ENCODE data around the gene ATP12A.

Gene ATP12A

DNA sequence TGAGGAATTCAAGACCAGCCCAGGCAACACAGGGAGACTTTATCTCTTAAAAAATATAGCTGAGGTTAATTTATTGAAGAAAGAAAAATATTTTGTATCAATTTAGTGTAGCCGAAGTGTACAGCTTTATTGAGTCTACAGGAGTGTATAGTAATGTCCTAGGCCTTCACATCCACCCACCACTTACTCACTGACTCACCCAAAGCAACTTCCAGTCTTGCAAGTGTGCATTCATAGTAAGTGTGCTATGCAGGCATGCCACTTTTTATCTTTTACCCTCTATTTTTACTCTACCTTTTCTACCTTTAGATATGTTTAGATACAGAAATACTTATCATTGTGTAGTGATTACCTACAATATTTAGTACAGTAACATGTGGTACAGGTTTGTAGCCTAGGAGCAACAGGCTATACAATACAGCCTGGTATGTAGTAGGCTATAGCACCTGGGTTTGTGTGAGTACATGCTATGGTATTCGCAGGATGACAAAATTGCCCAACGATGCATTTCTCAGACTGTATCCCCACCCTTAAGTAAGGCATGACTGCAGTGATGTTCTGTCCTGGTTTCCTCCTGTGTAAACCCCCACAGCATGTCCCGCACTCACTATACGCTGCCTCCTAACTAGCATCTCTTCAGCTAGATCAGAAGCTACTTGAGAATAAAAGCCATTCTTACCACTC is 15.3 kb upstream of the ATP12A start:
- no peak for DNase-seq

DNA sequence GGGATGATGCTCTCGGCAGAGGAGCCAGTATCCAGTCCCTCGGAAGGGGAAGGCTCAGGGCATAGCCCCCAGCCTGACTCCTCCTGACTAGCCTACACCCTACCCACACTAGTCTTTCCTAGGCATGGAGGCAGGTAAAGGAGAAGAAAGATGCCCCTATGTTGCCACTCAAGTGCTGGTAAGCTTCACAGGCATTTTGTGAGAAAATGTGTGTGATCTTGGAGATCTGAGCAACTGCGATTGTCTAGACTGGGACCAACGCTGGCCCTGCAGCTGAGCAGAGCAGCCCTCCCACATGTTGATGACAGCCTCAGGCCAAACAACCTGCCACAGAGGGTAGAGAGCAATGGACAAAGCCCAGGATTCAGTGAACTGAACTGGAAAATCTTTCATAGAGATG is 11.7 kb upstream of the ATP12A start:
- DNase-seq: no peak

DNA sequence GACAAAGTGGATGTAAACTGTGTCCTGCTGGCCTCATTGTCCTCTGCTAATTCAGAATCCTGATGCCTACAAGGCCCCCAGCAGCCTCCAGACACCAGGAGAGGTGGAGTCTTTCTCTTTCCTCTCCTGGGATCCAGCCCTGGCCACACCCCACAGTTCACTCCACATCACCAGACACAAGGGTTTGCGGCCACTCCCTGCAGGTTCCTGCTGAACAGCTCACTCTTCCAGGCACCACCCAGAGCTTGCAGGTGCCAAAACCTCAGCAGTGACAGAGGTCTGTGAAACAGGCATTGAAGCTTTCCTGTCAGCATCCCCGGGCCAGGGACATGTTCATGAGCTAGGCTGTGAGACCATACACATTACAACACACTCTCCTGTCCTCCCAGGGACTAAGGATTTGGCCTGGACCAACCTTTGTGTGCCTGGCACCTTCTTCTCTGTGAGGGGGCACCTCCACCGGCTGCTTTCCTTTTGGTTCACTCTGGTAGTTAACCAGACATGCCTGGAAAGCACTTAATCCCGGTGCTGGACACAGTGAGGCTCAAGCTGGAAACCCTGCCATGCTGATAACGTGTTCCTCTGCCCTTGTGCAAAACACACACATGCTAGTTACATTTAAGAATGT is 11.1 kb upstream of the ATP12A start:
- DNase-seq: no peak

DNA sequence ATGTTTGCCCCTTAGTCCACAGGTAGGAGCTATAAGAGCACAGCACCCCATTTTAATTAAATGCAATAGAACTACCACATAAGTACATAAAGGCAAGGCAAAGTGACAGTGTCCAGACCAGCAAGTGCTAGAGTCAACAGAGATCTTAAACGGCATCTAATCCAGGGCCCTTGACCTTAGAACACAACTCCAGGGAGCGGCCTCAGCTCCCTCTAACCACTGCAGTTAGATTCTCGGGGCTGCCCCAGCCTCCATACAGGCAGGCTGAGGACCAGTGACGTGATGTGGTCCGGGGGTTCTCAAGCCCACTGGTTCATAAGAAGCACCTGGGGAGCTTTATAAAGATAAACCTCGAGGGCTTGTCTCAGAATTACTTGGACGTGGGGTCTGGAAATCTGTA is 10.0 kb upstream of the ATP12A start:
- DNase-seq: no peak

DNA sequence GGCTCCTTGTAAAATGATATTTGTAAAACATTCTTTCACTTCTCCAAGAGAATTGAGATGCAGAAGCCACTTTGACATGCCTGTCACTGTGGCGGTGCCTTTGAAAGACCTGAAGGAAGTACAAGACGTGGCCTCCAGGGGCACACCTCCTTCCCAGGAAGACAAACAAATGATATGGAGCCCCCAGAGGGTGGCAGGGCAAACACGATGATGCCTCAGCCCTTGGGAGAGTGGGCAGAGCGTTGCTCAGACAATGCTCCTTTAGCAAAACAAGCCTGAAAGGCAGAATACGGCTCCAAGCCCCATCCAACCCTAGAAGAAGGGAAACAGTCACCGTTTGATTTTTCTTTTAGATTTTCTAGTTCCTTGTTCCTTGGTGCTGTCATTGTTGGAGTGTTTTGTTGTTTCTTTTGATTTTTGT is 9.2 kb upstream of the ATP12A start:
- DNase-seq: peak; percentile 21

DNA sequence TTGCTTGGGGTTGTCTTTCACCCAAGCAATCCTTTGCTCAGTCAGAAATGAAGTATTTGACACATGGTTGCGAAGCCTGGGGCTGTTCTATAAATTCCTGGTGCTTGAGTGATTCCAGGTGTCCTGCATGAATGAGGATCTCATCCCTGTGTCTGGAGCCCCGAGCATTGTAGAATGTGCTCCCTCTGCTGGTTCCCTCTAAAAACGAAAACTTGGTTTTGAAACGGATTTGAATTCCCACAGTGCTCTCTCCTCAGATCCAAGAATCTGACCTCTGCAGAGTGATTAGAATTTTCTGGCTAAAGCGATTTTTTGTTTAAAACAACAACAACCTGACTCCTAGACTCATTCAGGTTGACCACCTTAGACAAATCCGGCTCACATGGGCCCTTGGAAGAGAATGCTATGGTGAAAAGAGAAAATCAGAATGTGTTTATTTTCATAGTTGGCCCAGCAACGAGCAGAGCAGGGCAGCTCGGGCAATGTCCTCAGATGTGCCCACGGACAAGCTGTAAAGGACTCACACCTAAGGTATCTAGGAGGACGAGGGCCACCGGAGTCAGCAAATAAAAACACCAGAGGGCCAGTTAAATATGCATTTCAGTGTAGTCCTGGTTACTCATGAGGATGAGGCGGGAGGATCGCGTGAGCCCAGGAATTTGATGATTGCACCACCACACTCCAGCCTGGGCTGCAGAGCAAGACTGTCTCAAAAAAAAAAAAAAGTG is 8.7 kb upstream of the ATP12A start:
- peak; percentile 61 for DNase-seq

DNA sequence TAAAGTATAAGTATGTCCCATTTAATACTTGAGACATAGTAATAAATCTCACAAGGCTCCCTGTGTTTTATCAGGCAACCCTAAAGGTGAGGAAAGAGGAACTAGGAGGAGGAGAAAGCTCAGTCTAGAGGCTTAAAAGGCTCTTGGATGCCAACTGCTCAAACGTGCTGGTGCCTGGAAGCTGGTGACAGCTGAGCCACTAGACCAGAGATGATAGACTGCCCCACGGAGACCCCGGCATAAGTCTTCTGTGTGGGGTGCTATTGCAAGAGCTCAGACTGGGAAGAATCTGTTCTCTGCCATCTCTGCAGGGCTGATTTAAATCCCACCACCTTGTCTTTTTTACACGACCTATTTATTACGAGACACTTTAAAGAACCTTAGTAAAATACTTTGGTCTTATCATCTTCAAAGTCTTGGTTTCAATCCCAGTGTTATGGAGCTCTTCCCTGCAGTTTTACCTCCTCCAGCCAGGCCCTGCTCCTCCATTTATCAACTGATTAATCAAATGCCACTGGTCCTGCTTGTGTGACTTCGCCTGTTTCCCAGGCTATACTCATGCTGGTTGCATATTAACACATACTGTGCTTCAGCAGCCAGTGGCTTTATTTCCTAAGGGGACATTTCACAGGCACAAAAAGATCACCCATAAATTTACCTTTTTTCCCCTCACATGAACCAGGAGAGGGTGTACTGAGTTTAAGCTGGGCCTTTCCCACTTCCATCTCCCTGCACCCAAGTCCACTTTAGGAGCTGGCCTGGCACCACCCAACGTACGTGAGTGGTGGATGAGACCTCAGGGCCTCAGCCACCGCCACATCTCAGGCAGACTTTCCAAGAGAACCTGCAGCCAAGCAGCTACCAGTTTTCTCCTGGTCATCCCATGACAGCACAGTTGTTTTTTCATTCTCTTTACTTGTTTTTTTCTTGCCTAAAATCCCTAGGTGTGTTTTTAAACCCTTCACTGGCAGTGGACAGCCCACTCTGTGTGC is 7.8 kb upstream of the ATP12A start:
- no peak for DNase-seq

DNA sequence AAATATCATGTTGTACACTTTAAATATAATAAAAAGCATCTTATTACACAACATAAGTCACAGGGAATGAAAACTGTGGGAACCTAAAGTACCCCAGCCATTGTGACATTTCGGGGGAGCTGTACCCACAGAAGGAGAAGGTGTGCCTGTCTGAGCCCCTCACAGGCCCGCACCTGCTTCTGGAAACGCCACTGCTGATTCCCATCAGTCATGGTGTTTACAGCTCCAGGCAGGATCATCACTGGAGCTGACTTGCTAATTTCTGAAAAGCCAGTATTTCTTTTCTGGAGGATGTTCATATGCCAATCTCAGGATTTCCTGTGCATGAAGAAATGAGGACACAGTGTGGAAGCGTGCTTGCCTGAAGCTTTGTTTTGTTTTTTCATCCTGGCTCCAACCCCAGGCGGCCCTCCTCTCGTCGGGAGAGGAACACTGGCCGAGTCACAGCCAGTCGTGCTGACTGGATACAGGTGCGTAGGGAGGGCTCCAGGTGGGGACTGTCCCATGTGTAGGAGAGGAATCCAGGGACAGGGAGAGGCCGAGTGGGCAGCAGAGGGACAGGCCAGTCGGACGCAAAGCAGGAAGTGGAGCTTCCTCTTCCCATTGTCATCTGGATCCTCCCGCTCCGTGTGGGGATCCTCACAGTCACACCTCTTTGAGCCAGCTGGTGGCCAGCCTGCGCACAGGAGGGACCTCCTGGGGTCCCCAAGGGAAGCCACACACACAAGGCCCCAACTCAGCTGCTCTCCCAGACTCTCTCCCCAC is 4.2 kb upstream of the ATP12A start:
- no peak for DNase-seq

DNA sequence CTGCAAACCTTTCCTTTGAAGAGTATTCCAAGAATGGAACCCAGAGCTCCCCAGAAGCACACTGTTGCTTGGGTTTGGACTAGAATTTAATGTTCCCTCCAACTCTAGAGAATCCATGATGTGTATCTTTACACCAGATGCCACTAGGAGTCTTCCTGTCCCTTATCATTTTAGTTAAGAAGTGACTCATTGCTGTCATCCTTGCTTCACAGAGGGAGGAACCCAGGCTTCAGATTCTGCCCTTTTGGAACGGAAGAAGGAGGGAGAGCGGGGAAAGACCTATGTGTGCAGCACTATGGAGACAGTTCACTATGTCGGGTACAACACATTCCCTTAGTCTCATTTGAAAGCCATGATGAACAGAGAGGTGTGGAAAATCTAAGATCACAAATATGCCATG is 2.1 kb upstream of the ATP12A start:
- DNase-seq: no peak

DNA sequence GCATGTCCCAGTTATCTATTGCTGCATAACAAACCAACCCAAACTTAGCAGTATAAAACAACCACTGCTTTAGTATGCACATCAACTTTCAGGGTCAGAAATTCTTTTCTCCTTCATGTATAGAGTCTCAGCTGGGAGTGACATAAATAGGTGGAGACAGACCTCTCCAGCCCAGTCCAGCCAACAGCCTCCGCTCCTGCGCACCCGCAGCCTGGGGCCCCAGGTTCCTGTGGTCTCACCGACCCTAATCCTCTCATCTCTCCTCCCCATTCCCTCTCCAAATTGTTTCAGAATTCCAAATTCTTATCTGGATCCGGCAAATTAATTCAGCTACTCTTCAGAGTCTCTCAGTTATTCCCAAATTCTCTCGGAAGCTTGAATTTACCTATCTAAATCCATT is 522 bp upstream of the ATP12A start:
- DNase-seq: no peak

DNA sequence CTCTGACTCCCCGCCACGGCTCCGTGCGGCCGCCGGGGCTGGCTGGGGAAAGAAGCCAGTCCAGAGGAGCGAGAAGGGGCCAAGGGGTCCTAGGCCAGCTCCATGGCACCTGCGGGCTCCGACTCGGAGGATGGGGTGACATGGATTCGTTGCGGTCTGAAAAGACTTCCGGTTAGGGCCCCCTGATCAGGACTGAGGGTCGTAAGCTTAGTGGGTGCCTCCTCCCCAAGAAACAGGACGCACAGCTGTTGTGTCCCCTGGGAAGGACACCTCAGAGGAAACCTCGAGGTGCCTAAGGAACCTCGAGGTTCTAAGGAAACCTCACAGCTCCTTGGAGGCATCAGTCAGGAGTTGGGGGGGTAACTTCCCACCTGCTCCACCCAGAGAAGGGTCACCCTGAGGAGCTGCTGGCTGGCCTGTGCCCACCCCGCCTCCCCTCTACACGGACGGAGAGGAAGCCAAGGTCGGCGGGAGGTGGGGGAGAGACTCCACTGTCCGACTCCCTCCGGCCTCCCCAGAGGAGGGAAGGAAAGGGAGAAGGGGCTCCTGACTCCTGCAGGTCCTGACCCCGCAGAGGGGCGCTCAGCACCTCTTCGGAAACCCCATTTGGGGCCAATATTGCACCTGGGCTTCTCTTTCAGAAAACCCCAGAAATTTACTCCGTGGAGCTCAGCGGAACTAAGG is 855 bp downstream of the ATP12A start:
- DNase-seq: no peak

DNA sequence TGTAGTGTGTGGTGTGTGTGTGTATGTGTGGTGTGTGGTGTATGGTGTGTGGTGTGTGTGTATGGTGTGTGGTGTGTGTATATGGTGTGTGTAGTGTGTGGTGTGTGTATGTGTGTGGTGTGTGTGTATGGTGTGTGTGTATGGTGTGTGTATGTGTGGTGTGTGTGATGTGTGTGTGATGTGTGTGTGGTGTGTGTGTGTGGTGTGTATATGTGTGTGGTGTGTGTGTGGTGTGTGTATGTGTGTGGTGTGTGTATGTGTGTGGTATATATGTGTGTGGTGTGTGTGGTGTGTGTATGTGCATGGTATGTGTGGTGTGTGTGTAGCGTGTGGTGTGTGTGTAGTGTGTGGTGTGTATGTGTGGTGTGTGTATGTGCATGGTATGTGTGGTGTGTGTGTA is 1.7 kb downstream of the ATP12A start:
- no peak for DNase-seq

DNA sequence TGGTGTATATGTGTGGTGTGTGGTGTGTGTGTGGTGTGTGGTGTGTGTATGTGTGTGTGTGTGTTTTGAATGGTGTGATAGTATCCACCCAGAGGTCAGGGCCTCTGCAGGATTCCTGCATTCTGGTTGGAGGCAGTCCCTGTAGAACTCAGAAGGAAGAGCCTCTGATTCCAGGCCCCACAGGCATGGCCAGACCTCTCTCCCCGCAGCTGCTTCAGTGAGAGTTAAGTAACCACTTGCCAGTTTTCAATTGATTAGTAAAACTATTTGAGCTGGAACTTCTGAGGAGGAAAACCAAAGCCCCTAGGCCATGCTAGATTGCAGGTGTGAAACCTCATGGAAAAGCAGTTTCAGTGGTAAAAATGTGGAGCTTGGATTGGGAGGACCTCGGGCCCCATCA is 2.1 kb downstream of the ATP12A start:
- DNase-seq: no peak

DNA sequence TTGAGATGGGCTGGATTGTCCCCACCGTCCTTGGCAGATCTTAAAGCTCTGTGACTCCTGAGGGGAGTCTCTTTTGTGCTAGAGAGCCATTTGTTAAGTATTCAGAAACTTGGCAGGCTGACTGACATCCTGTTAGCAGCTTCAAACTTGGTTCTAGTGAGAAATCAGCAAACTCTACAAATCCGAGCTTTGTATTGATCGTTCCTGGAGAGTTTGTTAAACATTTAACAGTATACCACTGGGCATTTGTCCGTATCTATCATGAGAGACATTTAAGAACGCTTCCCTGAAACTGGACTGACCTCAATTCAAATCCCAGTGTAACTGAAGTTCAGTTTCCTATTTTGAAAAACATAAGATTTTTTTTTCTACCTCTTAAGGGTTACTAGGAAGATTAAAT is 3.1 kb downstream of the ATP12A start:
- no peak for DNase-seq

DNA sequence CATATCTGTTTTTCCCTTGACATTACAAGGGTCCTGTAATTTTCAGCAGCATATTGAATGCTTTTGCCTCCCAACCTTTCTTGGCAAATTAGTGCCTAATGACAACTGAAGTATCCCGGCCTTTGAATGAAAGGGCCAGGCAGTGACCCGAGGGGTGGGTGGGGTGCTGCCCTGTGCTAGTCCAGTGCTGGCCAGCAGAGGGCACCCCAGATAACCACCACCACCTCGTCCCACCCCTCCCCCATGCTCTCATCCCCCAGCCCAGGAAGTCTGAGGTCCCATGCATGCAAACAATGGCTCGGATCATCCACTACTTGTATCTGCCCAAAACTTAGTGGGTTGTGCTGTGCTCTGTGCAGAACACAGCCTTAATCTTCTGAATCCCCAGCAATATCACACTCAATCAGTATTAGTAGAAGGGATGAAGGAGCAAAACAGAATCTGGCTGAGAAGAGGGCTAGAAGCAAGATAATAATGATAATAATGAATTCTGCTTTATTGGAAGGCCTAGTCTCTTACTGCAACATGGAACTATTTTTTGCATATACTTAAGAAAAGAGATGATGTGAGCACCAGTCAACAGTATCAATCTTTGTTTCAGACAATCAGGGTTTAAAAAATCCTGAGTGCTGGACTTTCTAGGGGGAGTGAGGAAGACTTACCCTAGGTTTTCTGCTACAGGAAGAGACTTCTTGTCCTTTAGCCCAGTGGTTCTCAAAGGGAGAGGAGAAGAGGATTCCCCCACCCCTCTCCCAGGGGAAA is 3.8 kb downstream of the ATP12A start:
- DNase-seq: peak; percentile 5

DNA sequence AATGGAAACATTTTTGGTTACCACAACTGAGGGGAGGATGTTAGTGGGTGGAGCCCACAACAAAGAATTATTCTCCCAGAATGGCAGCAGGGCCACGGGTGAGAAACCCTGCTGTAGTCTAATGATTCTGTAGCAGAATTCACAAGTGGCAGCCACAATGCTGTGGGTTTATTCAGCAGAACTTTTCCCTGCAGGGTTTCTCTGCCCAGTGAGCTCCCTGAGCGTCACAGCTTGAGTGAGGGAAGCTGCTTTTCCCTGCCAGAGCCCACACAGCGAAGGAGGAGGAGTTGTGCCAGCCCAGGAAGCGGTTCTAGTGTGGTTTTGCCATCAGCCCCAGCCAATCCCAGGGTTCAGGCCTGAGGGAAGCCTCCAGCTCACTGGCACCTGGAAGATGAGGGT is 4.4 kb downstream of the ATP12A start:
- DNase-seq: no peak

DNA sequence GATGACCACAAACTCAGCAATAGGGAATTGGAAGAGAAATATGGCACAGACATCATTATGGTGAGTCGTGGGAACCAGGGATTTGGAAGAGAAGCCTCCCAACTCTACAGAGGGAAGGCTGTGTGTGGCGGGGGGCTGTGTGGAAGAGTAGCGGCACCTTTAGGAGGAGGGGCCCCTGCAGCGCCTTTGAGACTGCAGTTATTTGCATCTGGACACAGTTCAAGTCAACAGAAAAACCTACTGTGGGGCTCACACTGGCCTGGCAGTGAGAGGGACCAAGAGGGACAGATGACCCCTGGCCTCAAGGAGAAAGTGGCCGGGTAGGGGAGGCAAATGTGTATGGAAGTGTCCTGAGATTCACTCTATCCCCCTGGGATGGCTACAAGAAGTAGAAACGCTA is 5.1 kb downstream of the ATP12A start:
- no peak for DNase-seq

DNA sequence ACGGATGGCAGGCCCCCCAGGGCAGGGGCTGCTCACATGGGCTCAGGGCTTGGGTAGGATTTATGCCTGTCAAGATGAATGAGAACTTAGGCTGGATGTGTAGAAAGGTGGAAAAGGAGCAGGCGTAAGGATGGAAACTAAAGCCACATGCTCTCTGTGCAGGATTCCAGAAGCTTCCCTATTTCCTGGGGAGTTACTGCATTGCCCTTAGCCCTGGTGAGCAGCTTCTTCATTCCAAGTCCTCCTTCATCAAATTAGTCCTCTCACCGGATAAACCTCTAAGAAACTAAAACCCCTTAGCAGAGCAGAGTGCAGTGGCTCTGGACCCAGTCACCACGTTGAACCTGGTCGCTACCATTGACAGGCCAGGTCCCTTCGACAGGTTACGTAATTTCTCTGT is 7.4 kb downstream of the ATP12A start:
- no peak for DNase-seq

DNA sequence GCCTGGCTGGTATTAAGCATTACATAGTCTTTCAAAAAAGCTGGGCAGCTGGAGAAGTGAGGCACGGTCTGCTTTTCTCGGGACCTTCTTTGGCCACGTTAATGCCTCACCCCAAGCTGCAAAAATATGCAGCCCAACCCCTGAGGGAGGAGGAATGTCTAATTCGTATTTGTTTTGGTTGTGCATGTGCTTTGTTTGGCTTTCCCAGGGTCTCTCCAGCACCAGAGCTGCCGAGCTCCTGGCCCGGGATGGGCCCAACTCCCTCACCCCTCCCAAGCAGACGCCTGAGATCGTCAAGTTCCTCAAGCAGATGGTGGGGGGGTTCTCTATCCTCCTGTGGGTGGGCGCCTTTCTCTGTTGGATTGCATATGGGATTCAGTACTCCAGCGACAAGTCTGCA is 7.9 kb downstream of the ATP12A start:
- DNase-seq: no peak

DNA sequence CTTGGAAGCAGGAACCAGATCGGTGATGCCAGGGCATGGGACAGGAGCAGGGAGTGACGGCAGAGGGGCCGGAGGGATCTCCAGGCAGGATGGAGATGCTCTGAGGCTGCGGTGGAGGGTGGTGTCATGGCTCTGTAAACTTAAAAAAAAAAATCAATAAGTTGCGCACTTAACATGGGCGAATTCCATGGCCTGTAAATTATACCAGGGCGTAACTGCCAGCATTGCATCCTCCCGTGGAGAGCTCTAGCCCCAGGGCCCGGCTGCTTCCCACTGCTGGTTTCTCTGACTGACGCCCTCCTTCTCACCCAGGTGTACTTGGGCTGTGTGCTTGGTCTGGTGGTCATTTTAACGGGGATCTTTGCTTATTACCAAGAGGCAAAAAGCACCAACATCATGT is 8.7 kb downstream of the ATP12A start:
- DNase-seq: peak; percentile 1

DNA sequence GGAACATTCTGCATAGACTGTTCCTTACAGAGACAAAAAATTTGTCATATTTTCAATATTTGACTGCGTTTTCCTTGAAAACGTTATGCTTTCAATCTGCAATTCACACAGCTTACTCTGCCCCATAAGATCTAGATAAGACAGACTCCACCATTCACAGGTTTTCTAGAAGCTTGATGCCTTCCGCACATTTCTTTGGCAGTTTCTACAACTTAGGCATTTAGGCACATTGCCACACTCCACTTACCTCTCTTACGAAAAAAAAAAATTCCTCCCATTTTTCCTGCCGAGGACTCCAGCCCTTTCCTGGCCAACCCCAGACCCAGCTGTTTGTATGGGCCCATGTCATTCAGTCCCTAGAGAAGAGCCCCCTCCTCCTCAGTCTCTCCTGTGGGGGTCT is 11.2 kb downstream of the ATP12A start:
- no peak for DNase-seq

Measured in DMS79 treated with DMSO at 0.1 percent for 48 hours (cell line).